GM12892 (cell line): Measurements from ENCODE around the gene RBM19.

Experiments
- DNase-seq: peaks from one replicate; pipeline ENCODE4 v3.0.0; 2011; ENCODE audit not compliant: insufficient read length
- FAIRE-seq: peaks from 2 replicates; lab custom pipeline; 2011; peaks lifted over from hg19 to GRCh38; lab: Jason Lieb, UNC
- POLR2A ChIP-seq: IDR thresholded peaks from 2 replicates; pipeline ENCODE4 v1.6.1; 2011; ENCODE audit warnings: low read depth, low read length, control low read depth
- POLR2AphosphoS5 ChIP-seq: IDR thresholded peaks from 2 replicates; pipeline ENCODE4 v1.6.1; 2011; ENCODE audit warnings: low read depth, low read length, control low read depth
- TAF1 ChIP-seq: IDR thresholded peaks from 2 replicates; pipeline ENCODE4 v1.6.1; 2011; ENCODE audit warnings: low read depth, mild to moderate bottlenecking, control low read depth, low read length, borderline replicate concordance

The RBM19 gene

GRCh38 chr12:113838896-113839295 is 127.2 kb downstream of the RBM19 start:
- DNase-seq (no peak), FAIRE-seq (no peak)
- TF ChIP-seq TAF1 = no peak
- TF ChIP-seq POLR2AphosphoS5 = no peak
- TF ChIP-seq POLR2A = no peak

DNA sequence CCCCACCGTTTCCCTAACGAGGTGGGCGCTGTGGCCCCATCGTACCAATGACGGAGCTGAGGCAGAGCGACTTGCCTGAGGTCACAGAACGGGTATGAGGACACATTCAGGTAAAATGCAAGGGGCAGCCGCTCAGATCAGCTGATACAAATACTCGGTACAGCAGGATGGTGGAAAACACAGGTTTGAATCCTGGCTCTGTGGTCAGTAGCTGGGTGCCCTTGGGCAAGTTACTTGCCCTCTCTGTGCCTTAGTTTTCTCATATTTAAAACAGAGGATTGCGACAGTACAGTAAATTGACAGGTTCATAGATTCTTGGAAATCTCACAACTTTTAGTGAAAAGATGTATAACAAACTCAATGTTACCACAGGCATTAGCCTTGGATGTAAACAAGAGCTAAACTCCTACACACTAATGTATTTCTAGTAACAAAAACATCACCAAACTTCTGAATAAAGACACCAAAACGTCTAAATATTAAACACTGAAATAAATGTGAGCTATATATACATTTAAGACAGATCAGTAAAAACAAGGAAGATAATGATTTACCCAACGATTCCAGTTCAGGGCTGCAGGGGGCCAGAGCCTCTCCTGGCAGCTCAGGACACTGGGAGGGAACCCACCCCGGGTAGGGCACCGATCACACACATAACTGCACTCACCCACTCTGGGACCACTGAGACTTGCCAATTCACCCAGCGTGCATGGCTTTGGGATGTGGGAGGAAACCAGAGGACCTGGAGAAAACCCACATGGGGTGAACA is 128.4 kb downstream of the RBM19 start:
- no peak for DNase-seq
- TF ChIP-seq TAF1 (no peak), POLR2A (no peak), POLR2AphosphoS5 (no peak)
- FAIRE-seq = no peak

DNA sequence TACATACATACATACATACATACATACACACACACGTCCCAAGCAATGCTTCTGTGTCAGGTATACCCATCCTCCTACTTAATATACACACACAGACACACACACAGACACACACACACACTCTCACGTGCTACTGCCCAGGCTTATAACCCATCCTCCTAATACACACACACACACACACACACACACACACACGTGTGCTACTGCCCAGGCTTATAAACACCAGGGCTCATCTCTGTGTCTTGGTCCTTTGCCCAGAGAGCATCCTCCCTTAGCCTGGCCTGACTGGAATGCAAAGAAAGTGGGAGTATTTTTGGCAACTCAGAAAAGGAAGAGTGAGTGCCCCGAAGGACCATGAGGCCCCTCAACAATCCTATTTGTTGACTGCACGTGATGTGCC is 129.0 kb downstream of the RBM19 start:
- no peak for TF ChIP-seq TAF1
- no peak for TF ChIP-seq POLR2AphosphoS5
- no peak for TF ChIP-seq POLR2A
- DNase-seq (no peak), FAIRE-seq (no peak)

DNA sequence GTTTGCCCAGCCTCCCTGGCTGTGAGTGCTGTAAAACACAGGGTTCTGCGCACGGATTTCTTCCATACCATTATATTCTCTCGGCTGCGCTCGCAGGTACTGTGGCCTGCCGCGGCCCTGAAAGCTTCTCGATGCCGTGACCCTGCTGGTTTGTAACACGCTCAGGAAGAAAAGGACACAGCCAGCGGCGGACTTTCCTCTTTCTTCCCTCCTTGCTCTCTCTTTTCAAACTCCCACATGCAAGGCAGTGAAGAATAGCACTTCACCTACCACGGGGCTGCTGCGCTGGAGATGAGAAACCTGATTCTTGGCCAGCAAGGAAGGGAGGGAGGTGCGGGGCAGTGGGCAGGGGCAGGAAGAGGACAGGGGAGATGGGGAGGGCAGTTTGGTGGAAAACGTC is 130.2 kb downstream of the RBM19 start:
- FAIRE-seq (no peak), DNase-seq (no peak)
- no peak for TF ChIP-seq POLR2AphosphoS5
- TF ChIP-seq TAF1 = no peak
- no peak for TF ChIP-seq POLR2A

- DNase-seq (no peak), FAIRE-seq (no peak)
- TF ChIP-seq POLR2A (no peak), POLR2AphosphoS5 (no peak), TAF1 (no peak)
Measured at GRCh38 chr12:113835433-113835832, 130.7 kb downstream of the RBM19 start.

DNA sequence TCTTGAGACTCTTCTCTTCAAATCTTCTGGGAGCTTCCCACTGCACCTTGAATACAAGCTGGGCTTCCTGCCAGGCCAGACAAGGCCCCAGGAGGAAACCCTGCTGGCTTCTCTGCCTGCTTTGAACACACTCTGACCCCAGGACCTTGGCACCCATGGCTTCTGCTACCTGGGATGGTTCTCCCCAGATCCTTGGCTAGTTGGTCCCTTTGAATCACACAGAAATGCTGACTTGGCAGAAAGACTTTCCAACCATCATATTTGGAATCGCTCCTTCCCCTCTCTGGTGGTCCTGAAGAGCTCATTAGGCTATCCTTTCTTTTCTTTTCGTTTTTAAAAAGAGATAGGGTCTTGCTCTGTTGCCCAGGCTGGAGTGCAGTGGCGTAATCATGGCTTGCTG is 132.7 kb downstream of the RBM19 start:
- FAIRE-seq (no peak), DNase-seq (no peak)
- no peak for TF ChIP-seq TAF1
- no peak for TF ChIP-seq POLR2A
- no peak for TF ChIP-seq POLR2AphosphoS5

GRCh38 chr12:113831476-113831875 is 134.6 kb downstream of the RBM19 start:
- TF ChIP-seq POLR2A (no peak), TAF1 (no peak), POLR2AphosphoS5 (no peak)
- DNase-seq = no peak
- no peak for FAIRE-seq

DNA sequence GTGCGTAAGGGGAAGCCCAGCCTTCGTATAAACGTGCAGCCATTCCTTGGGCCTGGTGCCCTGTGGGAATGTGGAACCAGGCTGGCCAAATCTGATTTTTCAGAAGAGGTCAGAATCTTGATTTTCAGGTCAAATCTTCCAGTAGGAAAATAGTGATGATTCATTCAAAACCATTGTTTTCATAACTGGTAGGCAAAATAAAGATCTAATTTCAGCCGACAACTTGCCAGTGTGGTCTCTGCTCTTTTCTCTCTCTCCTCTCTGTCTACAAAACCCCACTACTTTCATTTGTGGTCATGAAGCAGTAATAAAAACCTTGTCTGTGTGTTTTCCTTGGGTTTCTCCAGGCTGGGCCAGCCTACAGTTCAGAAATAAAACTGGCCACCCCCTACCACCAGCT is 135.1 kb downstream of the RBM19 start:
- no peak for TF ChIP-seq TAF1
- no peak for TF ChIP-seq POLR2A
- no peak for DNase-seq
- FAIRE-seq = no peak

DNA sequence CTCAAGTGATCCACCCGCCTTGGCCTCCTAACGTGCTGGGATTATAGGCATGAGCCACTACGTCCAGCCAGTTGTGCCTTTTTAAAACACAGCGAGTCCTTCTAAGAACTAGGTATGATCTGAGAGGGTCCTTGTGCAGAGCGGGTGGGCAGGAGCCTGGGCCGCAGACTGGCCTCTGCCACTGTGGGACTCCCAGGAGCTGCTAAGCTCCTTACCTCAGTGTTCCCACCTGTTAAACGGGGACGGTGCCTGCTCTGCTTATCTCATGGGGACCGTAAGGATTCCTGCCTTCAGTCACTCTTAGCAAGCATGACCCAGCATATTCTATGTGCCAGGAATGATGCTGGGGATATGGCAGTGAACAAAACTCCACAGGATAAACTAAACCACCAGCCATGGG is 136.9 kb downstream of the RBM19 start:
- no peak for DNase-seq
- TF ChIP-seq POLR2A (no peak), TAF1 (no peak), POLR2AphosphoS5 (no peak)
- FAIRE-seq = no peak

GRCh38 chr12:113827539-113828114 is 138.5 kb downstream of the RBM19 start:
- TF ChIP-seq TAF1 = no peak
- TF ChIP-seq POLR2A = no peak
- TF ChIP-seq POLR2AphosphoS5 = no peak
- no peak for FAIRE-seq
- no peak for DNase-seq

- FAIRE-seq (no peak), DNase-seq (no peak)
- no peak for TF ChIP-seq TAF1
- no peak for TF ChIP-seq POLR2AphosphoS5
- TF ChIP-seq POLR2A = no peak
Measured at GRCh38 chr12:113826805-113827538, 139.2 kb downstream of the RBM19 start.
